Measurements from ENCODE around the gene ACE. TPM values are rescaled to one million over a fixed set of nuclear protein-coding genes. Genes with fewer than 3 reads are reported as not detected.

The ACE gene
- total and polyA plus RNA-seq, 4 donors, result 5.5 to 87.3 (median 35.3) TPM

GRCh38 chr17:63496177-63496576 is 19.3 kb downstream of the ACE start:
- DNase-seq (no peak), ATAC-seq (ENCODE audit: insufficient read depth, low FRiP score) (no peak)
- peaks cover 0 to 26% (median 3%) of the 10 kb centered on the region in 5 donors for H3K4me1 ChIP-seq (ENCODE audit: control insufficient read depth in 5 of 5, insufficient read depth in 5 of 5, low read length in 5 of 5)
- peak overlapping the region in 1 of 2 donors; percentile 20 for H3K27ac ChIP-seq (ENCODE audit: low read depth in 1 of 2, low read length in 1 of 2)
- no peak overlapping the region for H3K9ac ChIP-seq (ENCODE audit: insufficient read depth in 1 of 2, low read length in 2 of 2)
- no peak overlapping the region for H3K4me3 ChIP-seq
- WGBS, 2 donors, result 87 to 92% methylated on average over 12 of the region's 12 CpGs
- peaks cover 0 to 8% (median 0%) of the 10 kb centered on the region in 4 donors for H3K36me3 ChIP-seq (ENCODE audit: control insufficient read depth in 4 of 4, insufficient read depth in 4 of 4, low read length in 4 of 4)
- H3K9me3 ChIP-seq (ENCODE audit: control insufficient read depth in 4 of 4, insufficient read depth in 3 of 4, low read length in 3 of 4), result no peaks in the 10 kb centered on the region
- no peak for TF ChIP-seq CTCF (IDR thresholded peaks at IDR 0.05; ENCODE audit: control extremely low read depth, extremely low read depth)
- H3K27me3 ChIP-seq (ENCODE audit: control insufficient read depth in 3 of 3, insufficient read depth in 3 of 3, low read length in 2 of 3), result no peaks in the 10 kb centered on the region

- ATAC-seq (ENCODE audit: insufficient read depth, low FRiP score) (no peak), DNase-seq (no peak)
- Histone ChIP-seq H3K27ac (ENCODE audit: low read depth in 1 of 2, low read length in 1 of 2) (peak overlapping the region in 1 of 2 donors; percentile 20), H3K36me3 (ENCODE audit: control insufficient read depth in 4 of 4, insufficient read depth in 4 of 4, low read length in 4 of 4) (peaks cover 0 to 8% (median 0%) of the 10 kb centered on the region in 4 donors), H3K4me3 (no peak overlapping the region), H3K9ac (ENCODE audit: insufficient read depth in 1 of 2, low read length in 2 of 2) (no peak overlapping the region), H3K27me3 (ENCODE audit: control insufficient read depth in 3 of 3, insufficient read depth in 3 of 3, low read length in 2 of 3) (peaks cover 0 to 4% (median 0%) of the 10 kb centered on the region in 3 donors), H3K4me1 (ENCODE audit: control insufficient read depth in 5 of 5, insufficient read depth in 5 of 5, low read length in 5 of 5) (peaks cover 0 to 26% (median 3%) of the 10 kb centered on the region in 5 donors), H3K9me3 (ENCODE audit: control insufficient read depth in 4 of 4, insufficient read depth in 3 of 4, low read length in 3 of 4) (no peaks in the 10 kb centered on the region)
- 84 to 92% methylated on average over 30 to 36 of the region's 36 CpGs for WGBS, 2 donors
- TF ChIP-seq CTCF (IDR thresholded peaks at IDR 0.05; ENCODE audit: control extremely low read depth, extremely low read depth), result no peak
Observed at GRCh38 chr17:63496663-63497400, 20.0 kb downstream of the ACE start.

GRCh38 chr17:63497708-63498483 is 21.0 kb downstream of the ACE start:
- 56 to 77% methylated on average over 16 of the region's 16 CpGs for WGBS, 2 donors
- no peak overlapping the region for H3K9ac ChIP-seq (ENCODE audit: insufficient read depth in 1 of 2, low read length in 2 of 2)
- no peaks in the 10 kb centered on the region for H3K9me3 ChIP-seq (ENCODE audit: control insufficient read depth in 4 of 4, insufficient read depth in 3 of 4, low read length in 3 of 4)
- ATAC-seq (ENCODE audit: insufficient read depth, low FRiP score) (no peak), DNase-seq (peak in 2 of 3 donors; percentile 58)
- H3K4me1 ChIP-seq (ENCODE audit: control insufficient read depth in 5 of 5, insufficient read depth in 5 of 5, low read length in 5 of 5), result peaks cover 0 to 26% (median 3%) of the 10 kb centered on the region in 5 donors
- H3K4me3 ChIP-seq, result no peak overlapping the region
- H3K27ac ChIP-seq (ENCODE audit: low read depth in 1 of 2, low read length in 1 of 2), result peak overlapping the region in 1 of 2 donors; percentile 61
- H3K27me3 ChIP-seq (ENCODE audit: control insufficient read depth in 3 of 3, insufficient read depth in 3 of 3, low read length in 2 of 3), result peaks cover 0 to 4% (median under 1%) of the 10 kb centered on the region in 3 donors
- TF ChIP-seq CTCF (IDR thresholded peaks at IDR 0.05; ENCODE audit: control extremely low read depth, extremely low read depth), result no peak
- H3K36me3 ChIP-seq (ENCODE audit: control insufficient read depth in 4 of 4, insufficient read depth in 4 of 4, low read length in 4 of 4), result peaks cover 0 to 8% (median 0%) of the 10 kb centered on the region in 4 donors
